HG02763 (cell line): Measurements from ENCODE around the gene SORCS3.

Experiments
- ATAC-seq: cut with Tn5 transposase; IDR thresholded peaks from one replicate; pipeline ENCODE4 v1.9.1; 2021; ENCODE audit warnings: mild to moderate bottlenecking, moderate library complexity; ENCODE audit not compliant: unreplicated experiment

Gene SORCS3

DNA sequence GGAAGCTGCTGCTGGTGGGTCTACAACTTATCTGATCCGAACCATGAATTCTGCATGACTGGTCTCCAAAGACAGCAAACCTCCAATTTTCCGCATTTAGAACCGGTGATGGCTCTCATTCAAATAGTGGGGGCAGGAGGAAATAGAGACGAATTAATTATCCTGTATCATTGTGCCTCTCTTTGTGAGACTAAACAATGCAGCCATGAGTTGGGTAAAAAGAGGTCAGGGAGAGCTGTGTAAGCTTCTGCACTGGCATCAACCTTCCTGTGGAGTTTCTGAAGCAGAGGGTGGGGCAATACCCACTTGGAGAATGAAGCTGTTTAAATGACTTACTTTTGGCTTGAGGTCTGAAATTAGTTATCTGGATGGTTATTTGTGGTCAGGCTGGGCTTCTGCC lies 266.4 kb downstream of the SORCS3 start:
- ATAC-seq, result no peak

DNA sequence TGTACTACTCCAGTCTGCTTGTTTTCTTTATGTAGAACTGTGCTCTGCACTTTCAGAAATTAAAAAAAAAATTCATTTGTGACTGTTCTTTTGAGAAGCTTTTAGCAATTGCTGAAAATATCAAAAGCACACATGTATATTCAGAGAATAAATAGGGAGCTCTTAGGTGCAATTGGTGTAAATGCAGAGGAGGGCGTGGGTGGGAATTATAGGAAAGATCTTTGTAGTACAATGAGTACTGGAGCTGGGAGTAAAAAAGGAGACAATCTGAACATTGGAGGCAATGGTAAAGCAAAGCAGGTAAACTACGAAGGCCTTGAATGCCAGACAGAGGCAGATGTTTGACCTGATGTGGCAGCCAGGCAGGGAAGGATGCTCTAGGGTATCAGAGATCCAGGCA lies 267.5 kb downstream of the SORCS3 start:
- no peak for ATAC-seq

GRCh38 chr10:104910712-104911111 lies 269.6 kb downstream of the SORCS3 start:
- no peak for ATAC-seq

GRCh38 chr10:104913390-104913789 lies 272.3 kb downstream of the SORCS3 start:
- ATAC-seq, result no peak

DNA sequence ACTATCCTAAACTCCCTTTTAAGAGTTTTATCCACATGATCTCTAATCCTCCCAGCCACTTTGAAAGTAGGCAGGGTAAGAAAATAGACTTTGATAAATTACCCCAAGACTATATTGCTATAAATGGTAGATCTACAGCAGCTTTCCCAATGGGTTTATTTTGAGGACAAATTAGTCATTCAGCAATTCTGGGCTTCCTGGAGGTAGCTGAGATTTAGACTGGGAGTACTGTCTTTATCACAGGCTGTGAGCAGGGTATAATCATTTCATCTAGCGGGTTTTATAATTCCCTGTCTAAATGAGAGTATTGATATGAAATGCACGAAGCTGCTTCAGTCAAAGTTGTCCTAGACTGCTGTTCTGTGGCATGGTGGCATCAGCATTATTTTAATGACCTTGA lies 279.4 kb downstream of the SORCS3 start:
- ATAC-seq, result no peak

- ATAC-seq, result no peak
These were observed 280.7 kb downstream of the SORCS3 start for GRCh38 chr10:104921763-104922162.

GRCh38 chr10:104922810-104923209 lies 281.7 kb downstream of the SORCS3 start:
- ATAC-seq, result peak; percentile 55

DNA sequence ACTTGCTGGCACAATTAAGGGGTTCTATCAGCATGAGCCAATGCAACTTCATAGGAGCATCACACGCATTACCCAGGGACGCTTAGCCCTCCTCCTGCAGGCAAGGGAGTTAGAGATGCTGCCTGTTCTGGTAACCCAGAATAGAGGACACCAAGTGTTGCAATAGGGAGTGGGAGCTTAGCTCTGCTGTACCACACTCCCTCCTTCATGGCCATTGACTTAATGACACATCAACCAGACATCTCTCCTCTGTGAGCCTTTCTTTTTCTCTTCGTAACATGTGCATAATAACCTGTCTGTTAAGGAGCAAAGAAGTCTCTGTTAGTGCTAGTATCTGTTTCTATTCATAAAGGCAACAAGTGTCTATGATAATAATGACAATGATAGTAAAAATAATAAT lies 282.4 kb downstream of the SORCS3 start:
- no peak for ATAC-seq

DNA sequence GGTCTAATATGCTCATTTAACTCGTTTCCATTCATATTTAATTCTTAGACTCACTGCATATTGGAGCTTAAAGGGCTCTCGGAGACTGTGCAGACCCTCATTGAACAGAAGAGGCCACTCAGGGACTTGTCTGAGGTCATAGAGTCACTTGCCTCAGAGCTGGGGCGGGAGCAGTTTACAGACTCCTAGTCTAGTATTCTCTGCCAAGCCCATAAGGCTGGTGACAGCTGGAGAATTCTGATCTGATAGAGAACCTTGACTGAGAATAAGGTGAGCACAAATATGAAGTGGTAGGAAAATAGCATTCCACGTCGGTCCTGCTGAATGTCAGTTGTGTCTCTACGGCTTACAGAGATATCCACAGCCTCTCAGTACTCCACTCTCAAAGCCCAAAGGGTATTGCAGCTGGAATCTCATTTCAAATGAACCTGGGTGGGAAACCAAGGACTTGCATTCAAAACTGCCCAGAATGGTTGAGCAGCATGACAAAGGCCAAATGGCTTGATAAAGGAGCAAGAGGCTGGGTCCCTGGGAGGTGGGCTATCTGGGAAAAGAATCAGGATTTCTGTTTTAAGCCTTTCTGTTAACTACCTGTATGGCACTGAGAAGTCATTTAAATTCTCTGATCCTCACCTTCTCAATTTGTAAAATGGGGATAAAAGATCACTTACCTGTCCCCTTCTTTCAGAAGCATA lies 283.2 kb downstream of the SORCS3 start:
- no peak for ATAC-seq

GRCh38 chr10:104925232-104925851 lies 284.3 kb downstream of the SORCS3 start:
- ATAC-seq, result no peak

GRCh38 chr10:104928734-104929133 lies 287.6 kb downstream of the SORCS3 start:
- ATAC-seq, result no peak

DNA sequence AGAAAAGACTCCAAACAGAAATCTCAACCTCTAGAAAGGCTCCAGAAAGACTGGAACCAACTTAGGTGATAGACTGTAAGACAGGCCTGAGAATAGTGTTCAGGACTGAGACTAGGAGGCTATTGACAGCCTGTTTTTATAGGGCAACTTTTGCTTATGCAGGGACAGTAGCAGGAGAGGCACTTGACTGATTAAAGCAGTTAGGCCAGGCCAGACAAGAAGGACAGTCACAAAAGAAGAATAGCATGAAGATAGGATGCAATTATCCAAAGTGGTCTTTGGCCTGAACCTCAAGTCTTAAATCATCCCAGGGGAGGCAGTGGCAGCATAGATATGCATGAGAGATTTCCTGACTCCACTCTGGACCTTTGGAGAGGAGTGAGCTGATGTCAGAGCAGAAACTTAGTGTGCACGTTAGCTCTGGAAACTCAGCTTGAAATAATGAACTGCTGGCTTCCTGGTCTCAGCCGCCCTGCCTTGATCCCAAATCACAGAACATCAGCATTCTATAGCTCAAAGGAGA lies 290.6 kb downstream of the SORCS3 start:
- no peak for ATAC-seq

- no peak for ATAC-seq
These were observed 294.6 kb downstream of the SORCS3 start for GRCh38 chr10:104935656-104936055.

DNA sequence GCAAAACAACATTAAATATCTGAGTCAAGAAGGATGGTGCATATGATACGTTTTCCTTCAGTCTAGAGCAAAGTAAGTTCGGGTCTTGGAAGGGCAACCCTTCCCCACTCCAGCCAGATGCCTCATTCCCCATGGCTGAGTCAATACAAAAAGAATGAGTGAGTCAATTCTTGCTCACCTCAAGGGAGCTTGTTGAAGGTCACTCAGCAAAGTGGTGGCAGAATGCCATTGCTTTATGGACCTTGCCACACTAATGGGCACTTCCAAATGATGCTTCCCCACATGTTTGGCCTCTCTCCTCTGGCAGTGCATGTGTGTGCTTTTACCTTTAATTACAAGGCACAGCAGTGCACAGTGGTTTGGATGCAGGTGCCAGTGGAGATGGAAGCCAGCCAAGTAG lies 296.5 kb downstream of the SORCS3 start:
- no peak for ATAC-seq

DNA sequence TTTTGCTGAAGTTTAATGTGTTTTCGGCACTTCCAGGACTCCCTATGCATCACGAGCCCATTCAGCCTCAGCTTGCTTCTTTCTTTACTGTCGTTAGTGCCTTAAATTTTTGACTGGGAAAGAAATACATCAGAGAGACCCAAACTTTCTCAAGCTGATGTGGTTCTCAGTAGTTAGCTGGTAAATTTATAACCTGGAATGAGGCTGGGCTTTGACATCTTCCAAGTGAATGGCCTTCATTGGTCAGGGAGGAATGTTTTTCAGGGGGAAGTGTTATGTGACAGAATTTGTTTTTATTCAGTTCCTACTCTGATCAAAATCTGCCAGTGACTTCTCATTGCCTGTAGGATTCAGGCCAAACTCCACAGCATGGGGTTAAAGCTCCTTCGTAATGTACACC lies 296.9 kb downstream of the SORCS3 start:
- no peak for ATAC-seq

GRCh38 chr10:104941662-104942061 lies 300.6 kb downstream of the SORCS3 start:
- no peak for ATAC-seq

GRCh38 chr10:104947314-104947713 lies 306.2 kb downstream of the SORCS3 start:
- ATAC-seq, result no peak

- ATAC-seq, result no peak
These were observed 316.2 kb downstream of the SORCS3 start for GRCh38 chr10:104957178-104957841.

GRCh38 chr10:104966563-104967297 lies 325.6 kb downstream of the SORCS3 start:
- no peak for ATAC-seq

DNA sequence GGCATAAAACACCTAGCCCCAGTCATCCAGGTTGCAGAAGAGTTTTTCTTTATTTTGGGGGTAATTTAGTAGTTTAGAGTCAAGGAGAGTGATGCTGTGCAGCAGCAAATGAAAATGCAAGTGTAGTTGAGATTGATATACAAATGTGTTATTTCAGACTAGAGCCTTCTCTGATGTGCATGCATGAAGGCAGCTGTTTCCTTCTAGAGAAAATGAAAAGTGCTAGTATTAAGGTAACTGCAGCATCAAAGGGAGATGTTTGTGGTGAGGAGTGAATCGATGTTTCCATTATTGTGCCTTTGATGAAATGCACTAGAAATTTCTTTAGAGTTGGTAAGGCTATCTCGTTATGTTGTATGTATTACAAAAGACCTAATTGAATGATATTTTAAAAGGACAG lies 339.3 kb downstream of the SORCS3 start:
- no peak for ATAC-seq

DNA sequence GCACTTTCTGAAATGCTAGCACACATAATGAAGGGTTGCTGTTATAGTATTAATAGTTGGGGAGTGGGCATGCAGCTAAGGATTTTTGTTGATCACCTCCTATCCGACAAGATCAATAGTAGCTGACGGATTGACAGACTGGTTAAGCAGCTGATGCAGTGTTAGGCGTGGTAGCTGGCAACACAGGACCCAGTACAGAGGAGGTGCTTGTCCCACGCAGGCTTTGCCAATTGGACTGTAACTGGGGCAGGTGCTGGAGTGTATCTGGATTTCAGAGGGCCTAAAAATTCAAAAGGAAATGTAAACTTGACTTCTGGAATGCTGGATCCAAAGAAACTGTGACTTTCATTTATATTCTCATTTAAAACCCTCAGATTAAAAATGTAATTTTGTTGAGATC lies 340.9 kb downstream of the SORCS3 start:
- no peak for ATAC-seq
